HG02798 (cell line): ENCODE measurements around the gene CEP192.
"Not testable (repeated sequence)": the region's sequence is repeated elsewhere in the genome, so short reads cannot be mapped to it uniquely, and the experiment has no call there.

Experiments used
- ATAC-seq: cut with Tn5 transposase; IDR thresholded peaks from one replicate; pipeline ENCODE4 v1.9.1; 2021; ENCODE audit warnings: mild to moderate bottlenecking; ENCODE audit not compliant: unreplicated experiment, poor library complexity

The CEP192 gene

DNA sequence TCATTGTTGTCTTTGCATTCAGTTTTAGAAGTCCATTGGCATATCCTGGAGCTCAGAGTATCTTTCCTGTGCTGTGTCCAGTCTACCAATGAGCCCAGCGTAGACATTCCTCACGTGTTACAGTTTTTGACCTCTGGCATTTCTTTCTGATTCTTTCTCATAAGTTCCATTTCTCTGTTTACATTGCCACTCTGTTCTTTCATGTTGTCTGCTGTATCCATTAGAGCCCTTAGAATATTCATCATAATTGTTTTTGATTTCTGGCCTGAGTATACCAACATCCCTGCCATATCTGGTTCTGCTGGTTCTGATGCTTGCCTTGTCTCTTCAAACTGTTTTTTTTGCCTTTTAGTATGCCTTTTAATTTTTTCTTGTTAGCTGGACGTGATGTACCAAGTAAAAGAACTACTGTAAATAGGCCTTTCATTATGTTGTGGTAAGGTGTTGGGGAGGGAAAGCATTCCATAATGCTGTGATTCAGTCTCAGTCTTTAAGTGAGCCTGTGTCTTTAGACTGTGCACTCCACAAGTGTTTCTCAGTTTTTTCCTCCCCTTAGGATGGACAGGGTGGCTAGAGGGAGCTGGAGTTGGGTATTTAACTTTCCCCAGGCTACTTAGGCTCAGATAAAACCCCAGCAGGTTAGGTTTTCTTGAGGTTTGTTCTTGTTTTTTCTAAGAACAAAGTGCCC lies 35.6 kb downstream of the CEP192 start:
- no peak for ATAC-seq

DNA sequence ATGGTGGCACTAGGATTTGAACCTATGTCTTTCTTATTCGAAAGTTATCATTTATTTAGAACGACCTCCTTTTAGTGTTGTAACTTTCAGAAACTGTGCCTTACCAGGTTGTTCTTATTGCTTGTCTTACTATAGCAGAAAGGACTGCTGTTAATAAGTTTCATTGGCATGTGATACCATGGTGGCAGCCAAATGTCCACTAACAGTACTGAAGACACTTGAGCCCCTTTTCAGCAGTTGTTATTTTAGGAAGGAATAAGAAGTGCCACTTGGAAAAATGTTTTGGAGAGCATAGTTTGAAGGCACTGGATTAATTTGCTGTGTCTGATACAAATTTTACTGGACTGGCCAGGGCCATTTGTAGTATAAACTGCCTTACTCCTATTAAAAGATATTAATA lies 37.7 kb downstream of the CEP192 start:
- no peak for ATAC-seq

DNA sequence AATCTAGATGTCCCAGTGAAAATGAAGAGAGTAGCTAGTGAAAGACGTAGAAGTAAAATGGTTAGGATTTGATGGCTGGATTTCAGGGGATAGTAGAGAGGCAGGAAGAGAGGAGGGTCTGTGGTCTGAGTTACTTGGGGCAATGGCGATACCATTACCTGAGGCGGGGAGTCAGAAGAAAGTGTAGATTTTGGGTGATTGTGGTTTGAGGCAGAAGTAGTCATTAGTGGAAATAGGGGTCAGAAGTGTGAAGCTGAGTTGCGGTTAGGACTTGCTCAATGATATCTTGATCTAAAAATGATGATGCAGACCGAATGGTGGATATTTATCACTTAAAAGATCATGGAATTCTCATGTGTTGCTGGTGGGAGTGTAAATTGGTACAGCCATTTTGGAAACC lies 41.0 kb downstream of the CEP192 start:
- no peak for ATAC-seq

DNA sequence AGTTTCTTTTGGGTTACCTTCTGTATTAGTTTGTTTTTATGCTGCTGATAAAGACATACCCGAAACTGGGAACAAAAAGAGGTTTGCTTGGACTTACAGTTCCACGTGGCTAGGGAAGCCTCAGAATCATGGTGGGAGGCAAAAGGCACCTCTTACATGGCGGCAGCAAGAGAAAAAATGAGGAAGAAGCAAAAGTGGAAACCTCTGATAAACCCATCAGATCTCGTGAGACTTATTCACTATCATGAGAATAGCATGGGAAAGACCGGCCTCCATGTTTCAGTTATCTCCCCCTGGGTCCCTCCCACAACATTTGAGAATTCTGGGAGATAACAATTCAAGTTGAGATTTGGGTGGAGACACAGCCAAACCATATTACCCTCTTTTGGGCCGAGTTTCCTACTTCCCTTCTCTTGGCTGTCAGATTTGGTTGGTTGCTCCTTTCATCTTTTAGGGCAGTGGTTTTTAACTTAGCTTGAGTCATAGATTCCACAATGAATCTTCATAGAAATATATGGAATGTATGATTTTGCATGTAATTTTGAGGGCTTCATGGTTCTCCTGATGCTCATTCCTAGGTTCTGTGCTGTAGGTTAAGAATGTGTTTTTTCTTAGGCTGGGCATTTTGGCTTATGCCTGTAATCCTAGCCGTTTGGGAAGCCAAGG lies 44.2 kb downstream of the CEP192 start:
- ATAC-seq, result no peak

DNA sequence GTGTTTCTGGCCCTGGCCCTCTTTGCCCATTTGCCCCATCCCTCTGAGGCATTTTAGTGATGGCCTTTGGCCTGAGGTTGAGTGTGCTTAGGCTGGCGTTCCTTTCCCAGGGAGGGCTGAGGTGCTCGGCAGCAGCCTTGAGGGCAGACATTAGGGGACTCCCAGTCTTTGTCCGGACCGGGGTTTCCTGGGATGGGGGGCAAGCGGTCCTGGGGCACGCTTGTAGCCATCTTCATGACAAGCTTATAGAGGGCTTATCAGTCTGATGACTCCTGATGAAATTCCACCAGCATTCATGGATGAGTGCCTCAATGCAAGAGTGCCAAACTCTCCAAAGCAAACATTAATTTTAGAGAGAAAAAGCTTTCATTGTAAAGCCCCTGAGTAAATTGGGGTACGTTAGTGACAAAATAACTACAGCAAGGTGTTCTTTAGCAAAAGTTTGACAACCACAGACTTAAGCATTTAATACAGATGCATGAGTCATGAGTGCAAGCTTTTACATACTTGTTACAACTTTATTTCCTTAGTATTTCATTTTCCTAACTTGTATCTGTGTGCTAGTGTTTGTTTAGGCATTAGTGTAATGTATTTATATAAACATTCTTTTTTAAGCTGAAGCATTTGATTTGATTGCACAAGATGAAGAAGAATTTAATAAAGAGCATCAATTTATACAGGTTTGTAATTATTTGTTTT lies 45.6 kb downstream of the CEP192 start:
- ATAC-seq, result no peak

DNA sequence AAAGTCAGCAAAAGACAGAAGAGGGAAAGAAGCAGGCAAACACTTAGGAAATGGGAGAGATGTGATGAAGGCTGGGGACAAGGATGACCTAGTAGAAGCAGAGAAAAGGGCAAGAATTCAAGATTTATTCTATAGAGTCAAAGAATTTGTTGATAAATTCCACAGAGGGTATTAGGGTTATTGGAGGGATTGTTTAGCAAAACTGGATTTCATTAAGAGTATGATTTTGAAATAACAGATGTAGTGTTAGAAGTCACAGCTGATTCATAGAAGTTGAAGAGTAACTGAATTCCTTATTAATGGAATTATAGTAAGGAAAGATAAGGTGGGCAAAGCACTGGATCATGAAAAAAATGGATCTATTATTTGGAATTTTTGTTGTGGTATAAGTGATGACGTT lies 48.6 kb downstream of the CEP192 start:
- ATAC-seq, result no peak

DNA sequence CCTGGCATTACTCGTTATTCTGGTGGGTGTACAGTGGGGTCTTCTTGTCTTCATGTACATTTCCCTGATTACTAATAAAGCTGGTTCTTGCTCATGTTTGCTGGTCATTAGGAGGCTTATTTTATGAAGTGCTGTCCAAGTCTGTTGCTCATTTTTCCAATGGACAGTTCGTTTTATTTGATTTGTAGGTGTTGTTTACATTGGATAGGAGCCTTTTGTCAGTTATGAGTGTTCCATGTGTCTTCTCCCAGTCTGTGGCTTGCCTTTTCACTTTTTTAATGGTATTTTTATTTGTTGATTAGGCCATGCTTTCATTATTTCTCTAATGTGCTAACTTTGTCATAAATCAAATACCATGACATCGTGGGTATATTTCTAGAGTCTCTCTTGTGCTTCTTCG lies 51.9 kb downstream of the CEP192 start:
- no peak for ATAC-seq

DNA sequence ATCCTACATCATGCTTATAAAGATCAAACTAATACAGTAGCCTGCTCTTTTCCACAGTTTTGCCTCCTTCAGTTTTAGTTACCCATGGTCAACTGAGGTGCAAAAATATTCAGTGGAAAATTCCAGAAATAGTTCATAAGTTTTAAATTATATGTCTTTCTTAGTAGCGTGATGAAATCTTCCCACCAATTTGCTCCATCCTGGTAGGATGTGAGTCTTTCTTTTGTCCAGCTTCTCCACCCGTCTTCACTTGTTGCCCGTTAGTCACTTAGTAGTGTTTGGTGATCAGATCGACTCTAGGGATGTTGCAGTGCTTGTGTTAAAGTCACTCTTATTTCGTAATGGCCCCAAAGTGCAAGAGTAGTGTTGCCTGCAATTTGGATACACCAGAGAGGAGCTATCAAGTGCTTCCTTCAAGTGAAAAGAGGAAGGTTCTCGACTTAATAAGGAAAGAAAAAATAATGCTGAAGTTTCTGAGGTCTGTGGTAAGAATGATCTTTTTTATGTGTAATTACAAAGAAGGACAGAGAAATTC lies 57.0 kb downstream of the CEP192 start:
- ATAC-seq, result no peak

DNA sequence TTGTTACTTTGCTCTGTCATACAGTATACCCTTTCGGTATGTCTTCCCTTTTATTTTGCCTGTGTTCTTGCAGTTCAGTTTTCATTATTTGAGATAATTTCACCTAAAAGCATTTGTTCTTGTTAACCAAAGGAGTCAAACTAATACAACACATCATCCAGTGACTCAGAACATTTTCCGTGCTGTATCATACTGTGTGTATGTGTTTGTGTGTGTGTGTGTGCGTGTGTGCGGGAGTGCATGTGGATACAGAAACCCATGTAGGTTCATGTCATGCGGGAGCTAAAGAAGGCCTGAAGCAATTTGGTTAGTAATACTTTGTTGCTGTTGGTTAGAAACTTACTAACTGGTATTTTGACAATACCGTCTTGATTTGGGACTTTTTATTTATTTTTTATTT lies 60.0 kb downstream of the CEP192 start:
- no peak for ATAC-seq

DNA sequence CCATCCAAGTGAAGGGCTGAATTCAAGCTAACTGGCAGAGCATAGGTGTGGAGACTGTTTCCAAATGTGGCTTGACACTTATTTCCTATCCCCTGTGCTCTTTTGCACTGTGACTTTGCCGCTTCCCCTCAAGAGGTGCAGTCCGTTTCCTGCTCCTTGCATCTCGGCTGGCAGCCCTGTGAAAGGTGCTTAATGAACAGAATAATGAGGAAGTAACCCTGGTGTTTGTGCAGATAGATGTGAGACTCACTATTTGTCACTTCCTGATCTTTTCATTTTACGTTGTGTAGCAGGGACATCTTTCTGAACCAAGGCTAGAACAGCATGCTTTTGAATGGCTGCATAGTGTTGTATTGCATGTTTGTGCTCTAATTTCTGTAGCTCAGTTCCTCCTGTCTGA lies 60.8 kb downstream of the CEP192 start:
- no peak for ATAC-seq

DNA sequence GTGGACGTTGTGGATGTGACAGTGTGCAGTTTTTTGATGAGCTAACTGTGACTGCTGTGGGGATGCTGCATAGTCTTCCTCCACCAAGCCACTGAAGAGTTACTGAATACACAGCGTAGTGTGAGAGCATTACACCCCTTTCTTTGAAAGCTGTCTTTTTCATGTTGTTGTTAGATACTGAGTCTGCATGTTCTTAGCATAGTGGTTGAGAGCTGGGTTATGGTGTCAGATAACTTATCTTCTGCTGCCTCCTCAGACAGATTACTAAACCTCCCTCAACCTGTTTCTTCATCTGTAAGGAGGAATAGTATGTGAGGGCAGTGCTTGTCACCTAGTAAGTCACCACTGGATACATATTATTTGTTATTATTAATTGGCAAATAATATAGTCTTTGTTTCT lies 63.2 kb downstream of the CEP192 start:
- ATAC-seq, result no peak

DNA sequence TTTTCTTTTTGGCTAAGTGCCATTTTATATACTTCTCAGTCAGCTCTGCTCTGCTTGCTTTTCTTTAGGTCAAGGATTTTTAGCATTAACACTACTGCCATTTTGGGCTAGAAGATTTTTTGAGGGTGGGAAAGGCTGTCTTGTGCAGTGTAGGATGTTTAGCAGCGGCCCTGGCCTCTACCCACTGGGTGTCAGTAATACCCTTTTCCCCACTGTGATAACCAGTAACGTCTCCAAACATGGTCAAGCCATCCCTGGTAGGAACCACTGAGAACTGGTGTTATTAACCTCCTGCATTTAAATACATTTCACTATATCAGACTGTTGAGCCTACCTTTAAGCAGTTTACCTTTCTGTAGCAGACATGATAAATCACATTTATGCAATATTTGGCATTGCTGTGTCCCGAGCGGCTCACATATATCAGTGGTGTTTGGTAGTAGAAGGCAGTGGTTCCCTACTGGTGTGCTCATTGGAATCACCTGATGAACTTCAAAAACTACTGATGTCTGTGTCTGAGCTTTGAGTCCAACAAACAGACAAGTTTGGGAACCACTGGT lies 70.5 kb downstream of the CEP192 start:
- no peak for ATAC-seq

DNA sequence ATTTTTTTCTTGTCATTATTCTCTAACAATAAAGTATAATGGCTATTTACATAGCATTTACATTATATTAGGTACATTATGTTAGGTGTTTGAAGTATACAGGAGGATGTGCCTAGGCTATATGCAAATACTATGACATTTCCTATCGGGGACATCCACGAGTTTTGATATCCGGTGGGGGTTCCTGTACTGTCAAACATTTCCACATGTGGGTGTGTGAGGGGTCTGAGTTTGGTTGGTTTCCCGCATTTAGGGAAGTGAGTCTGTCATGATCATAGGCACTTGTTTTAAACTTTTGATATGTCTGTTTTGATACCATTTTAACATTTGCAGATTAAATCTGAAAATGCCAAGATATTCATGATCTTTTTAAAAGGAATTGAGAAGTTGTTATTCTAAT lies 76.0 kb downstream of the CEP192 start:
- no peak for ATAC-seq

DNA sequence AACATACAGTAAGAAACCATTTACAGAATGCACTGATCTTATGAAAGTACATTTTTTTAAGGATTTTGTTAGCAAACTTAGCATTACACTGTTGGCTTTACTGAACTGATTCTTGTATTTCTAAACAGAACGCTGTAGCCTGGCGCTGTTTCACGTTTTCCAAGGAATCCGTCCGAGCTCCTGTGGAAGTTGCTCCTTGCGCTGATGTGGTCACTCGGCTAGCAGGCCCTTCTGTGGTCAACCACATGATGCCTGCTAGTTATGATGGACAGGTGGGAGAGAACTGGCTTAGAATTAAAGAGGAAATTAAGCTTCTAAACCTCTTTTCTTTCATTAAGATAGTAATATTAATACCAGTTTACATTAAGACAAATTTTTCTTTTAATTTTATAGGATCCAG lies 76.8 kb downstream of the CEP192 start:
- no peak for ATAC-seq

DNA sequence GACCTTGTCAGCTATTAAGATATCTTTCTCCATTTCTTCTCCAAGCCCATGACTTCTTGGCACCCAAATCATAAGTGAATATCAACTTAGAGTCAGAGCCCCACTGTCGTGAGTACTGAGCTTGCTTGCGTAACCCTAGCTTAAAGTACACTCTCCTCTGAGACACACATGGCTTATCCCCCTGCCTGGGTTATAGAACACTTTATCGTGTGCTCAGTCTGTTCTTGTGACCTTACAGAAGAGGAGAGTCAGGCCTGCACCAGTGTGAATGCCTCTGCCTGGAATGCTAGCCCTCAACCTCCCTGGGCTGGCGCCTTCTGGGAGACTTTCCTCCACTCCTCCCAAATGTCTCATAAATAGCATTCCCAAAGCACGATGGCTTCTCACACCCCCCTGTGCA lies 79.3 kb downstream of the CEP192 start:
- no peak for ATAC-seq

DNA sequence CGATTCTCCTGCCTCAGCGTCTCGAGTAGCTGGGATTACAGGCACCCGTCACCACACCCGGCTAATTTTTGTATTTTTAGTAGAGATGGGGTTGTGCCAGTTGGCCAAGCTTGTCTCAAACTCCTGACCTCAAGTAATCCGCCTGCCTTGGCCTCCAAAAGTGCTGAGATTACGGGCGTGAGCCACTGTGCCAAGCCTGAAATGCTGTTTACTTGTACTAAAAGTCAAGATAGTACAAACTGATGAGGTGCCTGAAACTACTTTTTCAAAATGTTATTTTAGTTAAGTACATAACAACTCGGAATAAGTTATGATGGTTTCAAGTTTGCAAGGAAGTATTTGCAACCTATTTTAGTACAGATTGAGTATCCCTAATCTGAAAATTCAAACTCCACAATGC lies 85.7 kb downstream of the CEP192 start:
- no peak for ATAC-seq

DNA sequence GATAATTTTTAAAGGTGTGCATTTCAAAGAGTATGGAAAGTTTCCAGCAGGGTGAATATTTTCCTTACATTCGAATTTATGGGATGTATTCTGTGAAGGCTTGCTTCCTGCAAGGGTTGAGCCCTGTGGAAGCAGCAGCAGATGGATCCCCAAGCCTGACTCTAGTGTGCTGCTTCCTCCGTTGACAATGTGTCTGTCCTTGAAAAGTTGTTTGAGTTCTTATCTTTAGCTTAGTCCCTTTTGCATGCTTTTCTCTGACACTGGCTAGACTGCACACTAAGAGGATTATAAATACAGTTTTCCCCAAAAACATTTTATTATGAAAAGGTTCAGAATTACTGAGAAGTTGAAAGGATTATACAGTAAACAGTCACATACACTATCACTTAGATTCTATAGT lies 86.3 kb downstream of the CEP192 start:
- no peak for ATAC-seq

DNA sequence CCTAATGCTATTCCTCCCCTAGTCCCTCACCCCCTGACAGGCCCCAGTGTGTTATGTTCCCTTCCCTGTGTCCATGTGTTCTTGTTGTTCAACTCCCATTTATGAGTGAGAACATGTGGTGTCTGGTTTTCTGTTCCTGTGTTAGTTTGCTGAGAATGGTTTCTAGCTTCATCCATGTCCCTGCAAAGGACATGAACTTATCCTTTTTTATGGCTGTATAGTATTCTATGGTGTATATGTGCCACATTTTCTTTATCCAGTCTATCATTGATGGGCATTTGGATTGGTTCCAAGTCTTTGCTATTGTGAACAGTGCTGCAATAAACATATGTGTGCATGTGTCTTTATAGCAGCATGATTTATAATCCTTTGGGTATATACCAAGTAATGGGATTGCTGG lies 86.9 kb downstream of the CEP192 start:
- ATAC-seq, result not testable (repeated sequence)

DNA sequence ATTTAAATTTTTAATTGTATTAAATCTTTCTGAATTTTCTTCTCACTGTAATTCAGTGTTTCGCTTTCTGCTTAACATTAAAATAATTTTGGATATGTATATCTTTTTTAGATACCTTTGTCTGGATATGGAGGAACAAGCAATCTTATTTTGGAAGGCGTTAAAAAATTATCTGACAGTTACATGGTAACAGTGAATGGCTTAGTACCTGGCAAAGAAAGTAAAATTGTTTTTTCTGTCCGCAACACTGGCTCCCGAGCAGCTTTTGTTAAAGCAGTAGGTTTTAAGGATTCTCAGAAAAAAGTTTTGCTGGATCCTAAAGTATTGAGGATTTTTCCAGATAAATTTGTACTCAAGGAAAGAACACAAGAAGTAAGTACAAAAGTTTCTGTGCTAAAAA lies 95.7 kb downstream of the CEP192 start:
- ATAC-seq, result no peak

DNA sequence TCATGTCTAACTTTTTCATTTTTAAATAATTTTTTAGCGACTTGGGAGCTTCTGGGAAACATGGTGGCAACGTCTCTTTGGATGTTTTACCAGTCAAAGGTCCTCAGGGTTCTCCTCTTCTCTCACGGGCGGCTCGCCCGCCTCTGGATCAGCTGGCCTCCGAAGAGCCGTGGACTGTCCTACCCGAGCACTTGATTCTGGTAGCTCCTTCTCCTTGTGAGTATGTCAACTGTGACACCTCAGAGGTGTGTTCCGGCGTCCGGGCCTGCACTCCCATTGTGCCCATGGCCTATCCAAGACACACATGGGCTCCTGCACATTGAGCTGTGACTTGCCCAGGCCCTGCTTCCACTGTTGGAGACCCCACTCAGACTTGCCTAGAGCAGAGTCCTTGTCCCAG lies 104.3 kb downstream of the CEP192 start:
- no peak for ATAC-seq

DNA sequence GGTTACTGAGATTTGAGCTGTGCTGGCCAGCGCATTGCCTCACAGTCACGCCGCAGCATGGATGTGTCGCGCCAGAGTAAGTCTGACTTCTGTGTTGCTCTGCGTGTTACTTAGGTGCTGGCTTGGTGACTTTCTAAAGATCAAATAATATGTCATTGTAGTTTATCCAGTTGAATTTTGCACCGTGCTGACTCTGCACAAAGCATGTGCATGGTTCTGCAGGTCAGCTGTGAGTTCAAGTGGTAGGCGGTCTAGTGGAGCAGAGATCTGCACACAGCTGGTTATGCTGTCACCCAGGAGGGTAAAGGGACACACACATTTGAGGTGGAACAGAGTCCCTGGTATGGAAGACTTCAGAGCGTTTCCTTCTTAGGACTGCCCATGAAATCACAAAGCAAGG lies 105.1 kb downstream of the CEP192 start:
- no peak for ATAC-seq
